Fibroblast of the aortic adventitia (primary cell): ENCODE measurements around the gene ILKAP. TPM values are rescaled to one million over a fixed set of nuclear protein-coding genes. Genes with fewer than 3 reads are reported as not detected.

ENCODE experiments used
- DNase-seq: peaks from one replicate; pipeline ENCODE4 v3.0.0-alpha.2; 2010; ENCODE audit warnings: low read depth
- H3K4me3 ChIP-seq: 2 replicates; pipeline ENCODE4 v1.5.1; 2011; ENCODE audit warnings: low read depth, mild to moderate bottlenecking, control low read depth, low read length, moderate library complexity
- total RNA-seq: library from RNA; depleted of rRNA; stranded (reverse); fragments of >200 nt; gene quantifications from 2 replicates; pipeline ENCODE4 v1.2.3, GENCODE V29; 2012; ENCODE audit warnings: low replicate concordance
- TF ChIP-seq, protein P1 (sequence below): IDR thresholded peaks from 2 replicates; pipeline ENCODE4 v1.5.1; 2011; ENCODE audit warnings: mild to moderate bottlenecking, low read length, control low read depth, inconsistent platforms; ENCODE audit not compliant: insufficient read depth

Gene ILKAP
- total RNA-seq, 1 donor, result 19.0 TPM

GRCh38 chr2:238169708-238170251 is 33.7 kb downstream of the ILKAP start:
- peak overlapping the region; percentile 57 for H3K4me3 ChIP-seq
- TF ChIP-seq, protein P1, sequence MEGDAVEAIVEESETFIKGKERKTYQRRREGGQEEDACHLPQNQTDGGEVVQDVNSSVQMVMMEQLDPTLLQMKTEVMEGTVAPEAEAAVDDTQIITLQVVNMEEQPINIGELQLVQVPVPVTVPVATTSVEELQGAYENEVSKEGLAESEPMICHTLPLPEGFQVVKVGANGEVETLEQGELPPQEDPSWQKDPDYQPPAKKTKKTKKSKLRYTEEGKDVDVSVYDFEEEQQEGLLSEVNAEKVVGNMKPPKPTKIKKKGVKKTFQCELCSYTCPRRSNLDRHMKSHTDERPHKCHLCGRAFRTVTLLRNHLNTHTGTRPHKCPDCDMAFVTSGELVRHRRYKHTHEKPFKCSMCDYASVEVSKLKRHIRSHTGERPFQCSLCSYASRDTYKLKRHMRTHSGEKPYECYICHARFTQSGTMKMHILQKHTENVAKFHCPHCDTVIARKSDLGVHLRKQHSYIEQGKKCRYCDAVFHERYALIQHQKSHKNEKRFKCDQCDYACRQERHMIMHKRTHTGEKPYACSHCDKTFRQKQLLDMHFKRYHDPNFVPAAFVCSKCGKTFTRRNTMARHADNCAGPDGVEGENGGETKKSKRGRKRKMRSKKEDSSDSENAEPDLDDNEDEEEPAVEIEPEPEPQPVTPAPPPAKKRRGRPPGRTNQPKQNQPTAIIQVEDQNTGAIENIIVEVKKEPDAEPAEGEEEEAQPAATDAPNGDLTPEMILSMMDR, result no peak
- peak; percentile 99 for DNase-seq

DNA sequence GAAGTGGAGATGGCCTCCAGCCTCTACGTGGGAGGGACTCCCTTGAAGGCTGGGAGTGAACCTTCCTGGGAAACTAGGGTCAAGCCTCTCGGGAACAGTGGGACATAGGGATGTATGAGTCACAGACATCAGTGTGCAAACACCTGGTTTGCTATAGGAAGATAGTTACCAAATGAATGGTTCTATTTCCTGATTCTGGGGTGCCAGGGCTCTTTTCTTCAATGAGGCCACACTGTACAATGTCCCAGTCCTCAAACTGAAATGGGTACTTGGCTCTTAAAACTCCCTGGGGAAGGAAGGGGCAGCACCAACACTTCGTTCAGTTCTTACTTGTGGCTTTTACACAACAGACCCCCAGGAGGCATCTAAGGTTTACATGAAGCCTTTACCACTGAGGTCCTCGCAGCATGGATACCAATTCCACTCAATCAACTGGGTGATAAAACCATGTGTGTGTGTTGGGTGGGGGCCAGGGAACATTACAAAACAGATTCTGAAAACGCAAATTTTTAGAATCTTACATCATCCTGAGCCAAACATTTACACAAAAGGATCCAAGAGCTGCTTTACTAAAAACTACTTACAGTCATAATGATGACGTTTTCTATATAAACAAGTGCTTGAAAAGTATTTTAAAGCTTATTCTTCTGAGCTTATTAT is 34.3 kb downstream of the ILKAP start:
- DNase-seq, result peak; percentile 98
- H3K4me3 ChIP-seq, result peak overlapping the region; percentile 57
- TF ChIP-seq, protein P1, result no peak

- TF ChIP-seq, protein P1, result no peak
- H3K4me3 ChIP-seq, result peak overlapping the region; percentile 23
- DNase-seq, result peak; percentile 61
These were observed 35.1 kb downstream of the ILKAP start for GRCh38 chr2:238168196-238169047.

DNA sequence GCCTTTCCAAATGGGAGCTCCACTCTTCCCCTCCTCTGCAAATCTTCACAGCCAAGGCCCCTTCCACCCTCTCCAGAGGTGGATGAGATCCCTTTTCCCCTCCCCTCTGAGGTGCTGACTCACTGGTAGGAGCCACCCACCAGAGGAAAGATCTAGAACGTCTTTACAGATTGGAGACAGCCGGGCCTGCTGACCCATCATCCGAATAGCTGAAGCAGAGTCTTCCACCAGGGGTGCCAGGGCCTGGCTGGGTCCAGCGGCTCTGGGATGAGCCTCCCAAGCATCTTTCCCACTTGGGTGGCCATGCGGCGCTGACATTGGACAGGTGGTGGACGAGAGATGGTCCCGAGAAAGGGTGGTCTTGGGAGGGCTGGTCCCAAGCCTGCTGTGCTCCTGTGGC is 35.7 kb downstream of the ILKAP start:
- peak; percentile 25 for DNase-seq
- TF ChIP-seq, protein P1, result no peak
- H3K4me3 ChIP-seq, result no peak overlapping the region

DNA sequence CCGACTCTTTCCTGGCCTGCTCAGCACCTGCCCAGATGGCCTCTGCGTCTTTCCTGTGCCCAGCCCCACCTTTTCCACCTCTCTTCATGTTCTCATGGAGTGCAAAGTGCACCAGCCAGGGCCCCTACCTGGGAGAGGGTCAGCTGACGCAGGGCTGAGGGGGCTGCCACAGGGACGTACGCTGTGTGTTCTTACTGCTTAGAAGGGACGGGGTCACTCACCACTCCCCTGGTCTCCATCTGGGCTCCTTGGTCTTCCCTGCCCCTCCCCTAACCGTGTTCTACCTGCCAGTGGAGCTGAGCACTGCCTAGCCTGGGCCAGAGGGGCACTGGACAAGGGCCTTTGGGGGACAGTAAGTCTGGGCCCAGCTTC is 36.2 kb downstream of the ILKAP start:
- DNase-seq, result no peak
- TF ChIP-seq, protein P1, result no peak

DNA sequence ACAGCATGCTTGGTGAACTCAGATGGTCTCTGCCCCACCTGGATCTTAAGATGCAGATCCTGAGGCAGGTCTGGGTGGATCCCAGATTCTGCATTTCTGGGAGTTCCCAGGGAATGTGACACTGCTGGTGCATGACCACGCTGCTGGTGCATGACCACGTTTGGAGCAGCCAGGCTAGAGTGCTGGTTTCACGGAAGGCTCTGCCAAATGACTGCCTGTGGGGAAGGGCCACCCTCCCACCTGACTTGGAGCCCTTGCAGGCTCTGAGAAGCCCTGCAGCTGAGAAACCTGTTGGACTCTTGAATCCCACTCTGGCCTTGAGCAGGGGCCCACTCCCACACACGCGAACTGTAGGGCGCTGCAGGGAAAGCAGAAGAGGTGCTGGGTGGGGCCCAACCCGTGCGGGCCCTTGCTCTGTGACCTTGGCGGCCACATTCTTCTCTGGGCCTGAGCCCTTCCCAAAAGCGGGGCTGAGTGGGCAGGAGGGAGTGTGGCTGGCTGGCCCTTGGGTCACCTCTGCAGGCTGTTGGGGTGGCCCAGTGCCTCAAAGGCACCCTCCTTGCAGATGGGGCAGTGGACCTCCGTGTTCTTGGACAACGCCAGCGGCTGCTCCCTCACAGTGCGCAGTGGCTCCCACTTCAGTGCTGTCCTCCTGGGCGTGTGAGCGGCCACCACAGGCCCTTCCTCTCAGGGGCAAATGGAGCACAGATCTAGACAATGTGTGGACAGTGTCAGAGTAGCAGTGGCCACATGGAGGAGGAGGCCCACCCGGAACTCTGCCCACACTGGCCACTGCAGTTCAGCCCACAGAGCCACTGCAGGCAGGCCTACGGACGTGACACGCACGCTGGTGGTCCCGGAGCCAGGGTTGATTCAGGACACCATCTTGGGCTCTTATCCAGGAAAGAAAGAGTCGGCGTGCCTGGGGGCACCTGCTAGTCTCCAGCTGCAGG is 36.8 kb downstream of the ILKAP start:
- DNase-seq, result no peak
- no peak overlapping the region for H3K4me3 ChIP-seq
- TF ChIP-seq, protein P1, result no peak

More for the DNA sequence above, 36.2 kb downstream of the ILKAP start:
- H3K4me3 ChIP-seq, result no peak overlapping the region
